ENCODE measurements around the gene SLC17A3.

Gene SLC17A3, protein sequence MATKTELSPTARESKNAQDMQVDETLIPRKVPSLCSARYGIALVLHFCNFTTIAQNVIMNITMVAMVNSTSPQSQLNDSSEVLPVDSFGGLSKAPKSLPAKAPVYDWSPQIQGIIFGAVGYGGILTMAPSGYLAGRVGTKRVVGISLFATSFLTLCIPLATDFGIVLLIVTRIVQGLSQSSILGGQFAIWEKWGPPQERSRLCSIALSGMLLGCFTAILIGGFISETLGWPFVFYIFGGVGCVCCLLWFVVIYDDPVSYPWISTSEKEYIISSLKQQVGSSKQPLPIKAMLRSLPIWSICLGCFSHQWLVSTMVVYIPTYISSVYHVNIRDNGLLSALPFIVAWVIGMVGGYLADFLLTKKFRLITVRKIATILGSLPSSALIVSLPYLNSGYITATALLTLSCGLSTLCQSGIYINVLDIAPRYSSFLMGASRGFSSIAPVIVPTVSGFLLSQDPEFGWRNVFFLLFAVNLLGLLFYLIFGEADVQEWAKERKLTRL

DNA sequence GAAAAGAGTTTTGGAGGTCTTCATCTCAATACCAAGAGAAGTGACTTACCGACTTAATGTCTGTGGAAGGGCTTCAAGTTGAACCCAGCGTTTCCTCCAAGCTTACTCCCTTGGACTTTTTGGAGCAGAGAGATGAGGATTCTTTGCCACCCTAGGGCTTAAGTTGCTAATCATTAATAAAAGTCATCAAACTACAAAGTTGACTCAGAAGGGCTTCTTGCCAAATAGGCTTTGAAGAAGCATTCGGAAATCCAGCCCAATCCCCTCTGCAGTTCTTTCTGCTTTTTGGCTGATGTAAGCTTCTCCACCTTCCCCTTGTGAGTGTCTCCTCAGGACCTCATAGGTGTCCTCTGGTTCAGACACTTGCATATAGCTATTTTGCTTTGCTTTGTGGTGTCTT, at the start of gene SLC17A3:
Gene SLC17A3 (minus strand): TSS at position 126 of the 400 bp plus-strand sequence. CDS start 5,856 bp downstream, outside the sequence.
- no peak for DNase-seq (ENCODE audit: low read depth in 2 of 2, low spot score in 1 of 2)

DNA sequence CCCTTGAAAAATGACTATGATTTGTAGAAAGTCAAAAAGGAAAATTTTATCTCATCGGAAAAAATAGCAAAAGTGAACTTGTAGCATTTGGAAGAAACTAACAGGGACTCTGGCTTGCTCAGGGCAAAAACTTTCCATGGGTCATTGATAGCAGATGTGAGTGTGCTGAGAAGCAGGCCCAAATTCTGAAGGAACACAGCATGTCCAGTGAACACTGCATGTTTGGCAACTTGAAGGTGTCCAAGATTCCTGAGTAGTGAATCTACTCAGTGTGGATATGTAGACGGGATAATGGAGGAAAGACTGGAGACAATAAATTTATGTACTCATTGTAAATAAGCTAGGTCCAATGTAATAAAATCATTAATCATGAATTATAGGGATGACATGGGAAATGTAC, 48.3 kb upstream of the SLC17A3 start:
- no peak for DNase-seq (ENCODE audit: low read depth in 2 of 2, low spot score in 1 of 2)

DNA sequence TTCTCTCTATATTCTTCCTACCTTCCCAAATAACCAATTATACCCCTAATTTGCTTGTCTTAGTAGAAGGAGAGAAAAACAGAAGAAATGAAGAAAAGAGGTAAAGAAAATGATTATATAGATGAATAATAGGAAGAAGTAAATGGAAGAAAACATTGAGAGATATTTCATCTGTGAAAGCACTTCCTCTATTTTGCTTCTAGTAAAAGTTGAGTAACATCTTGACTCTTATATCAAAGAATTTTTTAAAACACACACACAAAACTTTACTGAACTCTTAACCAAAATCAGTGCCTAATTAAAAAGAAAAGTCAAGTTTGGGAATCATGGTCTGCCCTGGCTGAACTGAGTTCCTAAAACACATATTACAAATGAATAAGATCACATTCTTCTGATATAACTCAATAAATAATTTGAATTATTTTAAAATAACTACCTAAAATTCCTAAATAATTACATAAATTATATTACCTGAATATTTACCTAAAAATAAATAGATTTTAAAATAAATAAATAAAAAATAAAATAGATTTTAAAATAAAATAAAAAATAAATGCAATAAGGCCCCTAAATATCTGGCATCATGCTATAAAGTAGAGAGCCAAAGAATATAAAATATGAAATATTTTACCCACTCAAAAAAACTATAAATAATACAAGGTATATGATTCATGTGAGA, 47.6 kb upstream of the SLC17A3 start:
- no peak for DNase-seq (ENCODE audit: low read depth in 2 of 2, low spot score in 1 of 2)

DNA sequence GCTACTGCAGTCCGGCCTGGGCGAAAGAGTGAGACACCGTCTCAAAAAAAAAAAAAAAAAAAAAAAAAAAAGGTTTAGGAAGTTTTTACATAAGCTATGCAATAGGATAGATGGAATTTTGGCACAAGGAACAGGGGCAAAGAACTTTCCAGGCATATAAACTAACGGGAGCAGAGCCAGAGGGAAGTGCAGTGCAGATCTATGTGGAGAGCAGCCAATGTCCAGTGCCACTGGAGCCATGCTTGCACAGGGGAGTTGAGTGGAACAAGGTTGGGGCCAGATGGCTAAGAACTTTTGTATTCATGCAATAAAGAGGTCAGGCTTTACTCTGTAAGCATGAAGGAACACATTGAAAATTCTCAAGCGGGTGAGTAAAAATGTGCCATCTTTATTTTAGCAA, 45.6 kb upstream of the SLC17A3 start:
- DNase-seq (ENCODE audit: low read depth in 2 of 2, low spot score in 1 of 2) = no peak

DNA sequence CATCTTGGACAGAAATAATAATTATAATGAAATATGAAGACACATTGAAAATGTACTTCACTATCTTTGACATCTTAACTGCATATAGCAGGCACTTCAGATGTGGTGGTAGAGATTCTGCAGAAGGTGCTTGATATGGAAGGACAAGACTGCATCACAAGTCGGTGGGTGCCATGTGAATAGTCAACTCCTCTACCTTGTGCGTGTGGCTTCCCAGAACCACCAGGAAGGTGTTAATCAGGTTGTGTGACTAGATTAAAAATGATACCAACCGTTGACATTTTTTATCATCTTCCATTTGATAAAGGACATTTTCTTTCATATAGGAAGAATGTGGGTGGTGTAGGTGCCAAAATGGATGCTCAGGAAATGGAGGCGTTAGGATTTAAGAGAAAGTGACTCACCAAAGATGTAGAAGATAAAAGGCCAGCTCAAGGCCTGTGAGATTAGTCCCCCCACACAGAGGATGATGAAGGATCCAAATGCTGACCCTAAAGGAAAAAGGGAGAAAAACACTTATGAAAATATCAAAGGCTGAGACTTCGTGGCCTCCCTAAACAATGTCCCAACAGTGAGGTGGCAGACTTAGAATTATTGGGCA, 44.1 kb upstream of the SLC17A3 start:
- no peak for DNase-seq (ENCODE audit: low read depth in 2 of 2, low spot score in 1 of 2)

DNA sequence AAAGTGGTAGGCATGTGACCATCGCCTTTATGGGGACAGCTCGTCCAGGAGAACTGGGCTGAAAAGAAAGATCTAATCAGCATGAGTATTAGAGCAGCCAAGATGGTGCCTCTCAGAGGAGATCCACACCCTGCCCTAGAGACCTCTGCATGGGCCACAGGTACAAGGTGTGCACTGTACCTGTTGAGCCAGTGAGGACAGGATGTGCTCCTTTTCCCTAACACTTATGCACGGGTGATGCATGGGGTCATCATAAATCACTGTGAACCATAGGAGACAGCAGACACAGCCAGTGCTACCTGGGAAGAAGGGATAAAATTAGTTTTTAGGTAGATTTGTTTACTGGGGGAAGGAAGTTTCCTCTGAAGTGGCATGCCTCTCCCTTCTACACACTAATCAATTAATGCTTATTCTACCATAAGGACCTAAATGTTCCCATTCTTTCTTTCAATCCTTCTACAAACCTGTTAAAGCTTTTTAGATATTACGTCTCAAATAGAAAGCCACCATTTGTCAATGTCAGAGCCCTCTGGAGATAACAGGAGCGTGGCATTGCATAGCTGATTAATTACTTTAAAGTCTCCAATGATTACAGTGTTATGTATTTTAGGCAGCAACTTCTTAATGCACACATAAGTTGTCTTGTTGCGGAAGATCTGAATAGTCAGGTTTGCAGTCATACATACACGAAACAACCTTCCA, 42.9 kb upstream of the SLC17A3 start:
- no peak for DNase-seq (ENCODE audit: low read depth in 2 of 2, low spot score in 1 of 2)

DNA sequence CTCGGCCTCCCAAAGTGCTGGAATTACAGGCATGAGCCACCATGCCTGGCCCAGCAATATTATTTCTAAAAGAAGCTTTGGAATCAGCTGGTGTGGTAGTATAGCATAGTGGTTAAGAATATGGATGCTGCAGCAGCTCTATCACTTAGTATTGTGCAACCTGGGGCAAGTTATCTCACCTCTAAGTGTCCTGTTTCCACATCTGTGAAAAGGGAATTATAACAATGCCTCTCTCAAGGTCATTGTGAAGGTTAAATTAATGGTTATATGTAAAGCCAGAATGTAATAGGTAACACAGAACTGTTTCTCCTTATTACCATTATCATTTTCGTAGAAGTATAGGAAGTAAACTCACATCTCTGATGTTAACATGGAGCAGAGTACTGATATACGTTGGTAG, 42.3 kb upstream of the SLC17A3 start:
- no peak for DNase-seq (ENCODE audit: low read depth in 2 of 2, low spot score in 1 of 2)

DNA sequence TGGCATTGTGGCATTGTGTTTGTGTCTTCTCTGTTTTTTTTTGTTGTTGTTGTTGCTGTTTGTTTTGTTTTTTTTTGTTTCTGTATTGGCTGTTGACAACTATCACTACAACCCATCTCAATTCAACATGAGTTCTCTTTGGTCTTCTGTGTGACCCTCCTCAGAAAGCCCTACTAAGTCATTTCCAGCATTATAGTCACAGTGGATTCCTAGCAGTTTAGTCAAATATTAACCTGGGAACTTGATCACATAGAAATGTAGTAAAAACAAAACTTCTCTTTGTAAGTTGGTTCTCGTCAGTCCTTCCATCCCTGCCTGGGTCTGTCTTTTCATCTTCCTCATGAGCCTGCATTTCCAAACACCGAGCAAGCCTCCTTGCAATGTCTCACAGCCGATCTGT, 39.7 kb upstream of the SLC17A3 start:
- DNase-seq (ENCODE audit: low read depth in 2 of 2, low spot score in 1 of 2) = no peak

DNA sequence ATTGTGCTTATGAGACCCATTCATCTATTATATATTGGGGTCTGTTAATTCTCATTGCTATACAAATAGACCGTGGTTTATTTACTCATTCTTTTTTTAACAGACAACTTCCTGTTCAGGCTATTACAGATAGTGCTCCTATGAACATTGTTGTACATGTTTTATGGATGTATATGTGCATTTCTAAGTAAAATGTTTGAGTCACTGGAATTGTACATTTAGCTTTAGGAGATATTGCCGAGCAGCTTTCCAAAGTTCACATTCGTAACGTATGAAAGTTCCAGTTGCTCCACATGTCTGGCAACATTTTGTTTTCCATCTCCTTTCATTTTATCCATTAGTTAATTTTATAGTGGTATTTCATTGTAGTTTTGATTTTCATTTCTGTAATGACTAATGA, 37.3 kb upstream of the SLC17A3 start:
- no peak for DNase-seq (ENCODE audit: low read depth in 2 of 2, low spot score in 1 of 2)

DNA sequence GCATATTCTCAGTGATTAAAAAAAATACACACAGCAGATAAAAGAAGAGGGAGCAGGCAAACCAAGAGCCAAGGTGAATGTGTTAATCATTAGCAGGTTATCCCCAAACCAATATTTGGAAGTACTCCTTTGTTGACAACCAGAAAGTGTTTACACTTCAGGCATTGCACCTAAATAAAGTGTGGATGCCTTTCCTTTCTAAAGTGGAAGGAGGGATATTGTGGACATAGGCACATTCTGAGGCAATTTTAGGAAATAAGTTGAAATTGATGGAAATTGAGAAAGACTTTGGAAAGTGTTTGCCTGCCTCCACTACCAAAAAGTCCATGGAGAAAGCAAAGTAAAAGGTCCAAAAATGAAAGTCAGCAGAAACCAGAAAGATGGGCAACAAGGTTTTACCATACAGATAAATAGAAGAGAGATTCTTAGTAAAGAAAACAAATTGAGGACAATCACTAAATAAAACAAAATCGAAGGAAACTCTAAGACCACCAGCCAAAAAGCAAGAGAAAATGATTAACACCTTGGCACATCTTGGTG, 33.5 kb upstream of the SLC17A3 start:
- DNase-seq (ENCODE audit: low read depth in 2 of 2, low spot score in 1 of 2) = no peak

DNA sequence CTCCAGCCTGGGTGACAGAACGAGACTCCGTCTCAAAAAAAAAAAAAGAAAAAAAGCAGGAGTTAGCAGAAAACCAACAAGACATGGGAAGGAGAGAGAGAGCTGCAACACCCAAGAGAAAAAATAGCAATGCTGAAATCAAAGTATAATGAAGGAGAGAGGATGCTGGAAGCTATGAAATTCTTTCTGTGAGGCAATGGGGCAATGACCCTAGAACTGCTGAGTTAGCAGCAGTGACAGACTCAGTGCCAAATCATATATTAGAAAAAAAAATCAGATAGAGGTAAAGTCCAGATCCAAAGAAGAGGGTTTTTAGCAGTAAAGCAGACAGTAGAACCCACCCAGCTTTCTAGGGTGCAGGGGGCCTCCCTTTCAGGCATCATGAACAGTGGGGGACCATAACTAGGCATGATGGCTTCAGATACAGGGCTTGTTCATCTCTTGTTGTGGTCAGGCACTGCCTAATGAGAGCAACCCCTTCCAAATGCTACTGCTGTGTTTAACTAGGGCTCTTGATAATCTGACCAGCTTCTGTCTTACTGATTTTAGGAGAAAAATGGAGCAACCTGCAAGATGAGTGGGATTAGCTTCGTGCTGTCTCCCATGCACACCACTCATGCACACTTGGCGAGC, 29.5 kb upstream of the SLC17A3 start:
- DNase-seq (ENCODE audit: low read depth in 2 of 2, low spot score in 1 of 2) = no peak

DNA sequence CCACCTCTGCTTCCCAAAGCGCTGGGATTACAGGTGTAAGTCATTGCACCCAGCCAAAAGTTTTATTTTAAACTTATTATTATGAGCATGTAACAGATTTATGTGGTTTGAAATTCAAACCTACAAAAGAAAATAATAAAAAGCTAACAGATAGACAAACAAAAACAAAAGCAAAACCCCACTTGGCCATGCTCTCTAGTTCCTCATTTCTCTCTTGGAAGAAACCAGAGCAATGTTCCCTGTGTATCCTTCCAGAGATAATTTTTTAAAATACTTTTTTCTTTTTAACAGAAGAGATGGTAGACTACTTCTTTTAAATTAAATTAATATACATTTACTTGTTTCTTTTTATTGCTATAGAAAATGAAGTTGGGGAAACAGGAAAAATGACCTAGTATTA, 28.0 kb upstream of the SLC17A3 start:
- no peak for DNase-seq (ENCODE audit: low read depth in 2 of 2, low spot score in 1 of 2)

DNA sequence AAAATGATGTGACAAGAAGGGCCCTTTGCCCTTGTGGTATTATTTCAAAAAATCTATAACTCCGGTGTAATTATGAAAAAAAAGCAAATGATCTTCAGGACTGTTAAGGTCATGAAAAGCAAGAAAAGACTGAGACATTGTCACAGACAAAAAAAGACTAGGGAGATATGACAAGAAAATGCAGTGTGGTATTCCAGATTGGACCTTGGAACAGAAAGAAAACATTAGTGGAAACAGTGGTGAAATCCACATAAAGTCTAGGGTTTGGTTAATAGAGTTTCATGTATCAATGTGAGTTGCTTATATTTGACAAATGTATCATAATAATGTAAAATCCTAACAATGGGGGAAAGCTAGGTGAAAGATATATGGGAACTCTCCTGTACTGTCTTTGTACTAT, 26.8 kb upstream of the SLC17A3 start:
- DNase-seq (ENCODE audit: low read depth in 2 of 2, low spot score in 1 of 2) = no peak

DNA sequence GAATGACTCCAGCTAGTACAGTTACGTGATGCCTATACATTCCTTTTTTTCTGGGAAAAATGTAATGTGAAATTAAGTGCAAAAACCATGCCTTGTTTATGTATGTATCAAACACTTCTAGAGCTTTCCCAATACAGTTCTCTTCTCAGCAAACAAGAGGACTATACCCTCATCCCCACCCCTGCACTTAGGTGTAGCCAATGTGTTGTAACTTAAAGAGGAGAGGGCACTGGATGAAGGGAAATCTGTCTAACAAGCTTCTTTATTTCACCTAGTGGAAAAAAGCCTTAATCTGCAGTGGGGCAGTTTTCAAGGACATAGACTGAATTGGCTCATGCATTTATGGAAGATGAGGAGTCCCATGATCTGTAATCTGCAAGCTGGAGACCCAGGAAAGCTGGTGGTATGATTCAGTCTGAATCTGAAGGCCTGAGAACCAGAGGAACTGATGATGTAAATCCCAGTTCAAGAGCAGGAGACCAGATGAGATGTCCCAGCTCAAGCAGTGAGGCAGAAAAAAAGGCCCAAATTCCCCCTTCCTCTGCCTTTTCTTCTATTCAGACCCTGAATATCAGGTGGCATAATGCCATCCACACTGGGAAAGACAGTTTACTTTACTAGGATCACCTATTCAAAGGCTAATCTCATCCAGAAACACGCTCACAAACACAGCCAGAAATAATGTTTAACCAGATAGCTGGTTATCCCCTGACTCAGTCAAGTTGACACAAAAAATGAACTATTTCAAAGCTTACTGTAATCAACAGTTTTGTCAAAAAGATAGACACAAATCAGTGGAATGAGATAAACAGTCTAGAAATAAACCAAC, 25.8 kb upstream of the SLC17A3 start:
- DNase-seq (ENCODE audit: low read depth in 2 of 2, low spot score in 1 of 2) = no peak

DNA sequence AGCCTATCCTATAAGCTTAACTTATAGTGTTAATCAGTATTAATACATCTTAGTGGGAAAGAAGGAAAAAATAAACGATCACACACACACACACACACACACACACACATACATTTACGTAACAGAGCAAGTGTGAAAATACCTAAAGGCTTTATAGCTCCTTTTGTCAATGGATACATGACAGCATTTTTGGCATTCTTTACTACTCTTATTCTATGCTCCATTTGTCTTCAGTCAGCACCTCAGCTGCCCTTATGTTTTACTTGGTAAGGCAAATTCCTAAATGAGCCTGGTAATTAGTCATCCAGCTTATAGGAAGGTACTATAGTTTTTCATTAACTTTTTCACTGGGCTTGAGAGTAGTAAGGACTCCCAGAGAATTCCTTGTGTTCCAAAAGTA, 25.1 kb upstream of the SLC17A3 start:
- no peak for DNase-seq (ENCODE audit: low read depth in 2 of 2, low spot score in 1 of 2)

DNA sequence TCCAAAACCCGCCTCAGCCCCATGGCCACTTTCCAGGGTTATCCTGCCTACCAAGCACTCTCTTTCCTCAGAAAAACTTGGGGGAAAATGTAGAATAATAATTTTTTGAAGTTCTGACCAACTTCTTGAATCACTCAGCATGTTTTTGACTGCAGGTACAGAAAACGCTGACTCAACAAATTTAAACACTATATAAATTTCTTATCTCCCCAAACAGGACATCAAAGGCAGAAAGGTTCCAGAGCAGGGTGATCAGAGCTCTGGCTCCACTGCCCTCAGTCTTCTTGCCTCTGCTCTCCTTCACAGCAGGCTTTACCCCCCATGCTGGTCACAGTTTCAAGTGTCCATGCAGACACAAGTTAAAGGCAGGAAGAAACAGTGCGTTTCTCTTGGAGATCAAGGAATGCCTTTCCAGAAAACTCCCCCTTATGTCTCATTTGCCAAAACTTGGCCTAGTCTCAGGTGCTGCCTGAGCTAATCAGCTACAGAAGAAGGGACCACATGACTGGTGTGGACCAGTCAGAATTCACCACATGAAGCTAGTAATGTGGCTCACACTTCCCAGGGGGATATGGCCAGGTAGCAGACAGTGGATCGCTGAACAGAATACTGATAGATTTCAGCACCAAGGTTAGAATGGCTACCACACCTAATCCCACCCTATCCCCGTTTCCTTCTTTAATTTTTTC, 24.4 kb upstream of the SLC17A3 start:
- DNase-seq (ENCODE audit: low read depth in 2 of 2, low spot score in 1 of 2) = no peak

DNA sequence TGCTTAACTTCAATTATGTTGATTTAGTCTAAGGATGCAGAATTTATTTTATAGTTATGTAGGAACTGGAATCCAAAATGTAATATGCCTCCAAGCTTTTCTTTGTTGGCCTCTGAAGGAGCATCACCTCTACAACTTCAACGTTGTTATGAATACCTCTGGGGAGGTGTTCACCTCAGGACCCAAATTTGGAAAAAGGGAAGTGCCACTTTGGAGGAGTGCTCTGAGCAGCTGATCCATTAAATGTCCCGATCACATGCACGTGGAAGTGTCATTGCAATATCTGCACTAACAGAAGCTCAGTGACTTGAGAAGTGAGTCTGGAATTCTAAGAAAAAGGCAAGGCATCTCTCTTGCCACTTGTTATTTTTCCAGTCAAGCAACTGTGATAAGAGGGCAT, 22.2 kb upstream of the SLC17A3 start:
- no peak for DNase-seq (ENCODE audit: low read depth in 2 of 2, low spot score in 1 of 2)

DNA sequence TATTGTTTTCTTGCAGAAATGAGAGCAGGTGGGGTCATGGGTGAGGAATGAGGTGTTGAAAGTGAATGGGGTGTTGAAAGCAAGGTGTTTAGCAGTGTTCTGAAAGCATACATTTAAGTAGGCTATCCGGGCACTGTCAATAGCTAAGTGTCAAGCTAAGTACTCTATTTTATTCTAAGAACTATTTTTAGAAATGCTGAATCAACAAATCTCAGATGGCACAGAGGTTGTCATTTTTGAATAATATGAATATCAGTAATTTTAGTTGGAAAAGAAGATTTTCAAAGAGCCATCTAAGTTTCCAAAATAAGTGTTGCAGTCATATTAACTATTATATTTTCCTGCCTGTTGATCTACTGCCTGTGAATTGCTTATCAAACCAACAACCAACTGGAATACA, 21.7 kb upstream of the SLC17A3 start:
- DNase-seq (ENCODE audit: low read depth in 2 of 2, low spot score in 1 of 2) = no peak

DNA sequence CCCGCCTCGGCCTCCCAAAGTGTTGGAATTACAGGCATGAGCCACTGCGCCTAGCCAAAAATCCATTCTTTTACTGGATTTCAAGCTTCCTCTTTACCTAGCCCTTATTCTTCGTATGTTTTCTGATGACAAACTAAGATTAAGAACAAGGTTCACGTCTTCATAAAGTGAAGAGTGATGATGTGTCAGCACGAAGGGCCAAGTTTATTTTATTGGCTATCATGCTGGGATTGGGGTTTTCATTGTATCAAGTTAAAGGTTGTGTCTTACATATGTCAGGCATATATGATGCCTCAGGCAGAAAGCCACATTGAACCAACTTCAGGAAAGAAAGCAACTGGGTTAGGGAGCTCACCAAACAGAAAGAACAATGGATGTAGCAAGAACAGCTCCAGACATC, 19.7 kb upstream of the SLC17A3 start:
- no peak for DNase-seq (ENCODE audit: low read depth in 2 of 2, low spot score in 1 of 2)

Measured in stimulated activated CD8-positive, alpha-beta memory T cell treated with anti-CD3 and anti-CD28 coated beads, Interleukin-4, amount 100 ng/mL, for 1 hour (primary cell).